Left ventricle myocardium superior (tissue), 1 donor: ENCODE results near the gene RTEL1. TPM values are rescaled to one million over a fixed set of nuclear protein-coding genes. Genes with fewer than 3 reads are reported as not detected.

Experiments
- ATAC-seq: fragments of 200-7000 bp; cut with Tn5 transposase; one replicate; pipeline ENCODE4 v1.9.1; 2020; ENCODE audit warnings: mild to moderate bottlenecking, moderate library complexity
- DNase-seq: peaks from one replicate; pipeline ENCODE4 v3.0.0-alpha.2; 2020
- intact Hi-C: fragments of 100-400 bp; cut with micrococcal nuclease; formaldehyde crosslinking; loops from one replicate; pipeline ENCODE4 v1.11.0; 2022
- total RNA-seq: library from RNA; stranded (reverse); fragmentation: NEBNext Ultra II Directional; extraction: Animal tissue kit (Norgen Biotek cat#: 25700); gene quantifications from one replicate; pipeline ENCODE4 v1.2.1, GENCODE V29; 2021
- donor health status: DM: no; HTN: yes; CAD: no; lungs with severe emphysema.

Gene RTEL1
- total RNA-seq, 1 donor from 2014 or later, result 9.9 TPM

DNA sequence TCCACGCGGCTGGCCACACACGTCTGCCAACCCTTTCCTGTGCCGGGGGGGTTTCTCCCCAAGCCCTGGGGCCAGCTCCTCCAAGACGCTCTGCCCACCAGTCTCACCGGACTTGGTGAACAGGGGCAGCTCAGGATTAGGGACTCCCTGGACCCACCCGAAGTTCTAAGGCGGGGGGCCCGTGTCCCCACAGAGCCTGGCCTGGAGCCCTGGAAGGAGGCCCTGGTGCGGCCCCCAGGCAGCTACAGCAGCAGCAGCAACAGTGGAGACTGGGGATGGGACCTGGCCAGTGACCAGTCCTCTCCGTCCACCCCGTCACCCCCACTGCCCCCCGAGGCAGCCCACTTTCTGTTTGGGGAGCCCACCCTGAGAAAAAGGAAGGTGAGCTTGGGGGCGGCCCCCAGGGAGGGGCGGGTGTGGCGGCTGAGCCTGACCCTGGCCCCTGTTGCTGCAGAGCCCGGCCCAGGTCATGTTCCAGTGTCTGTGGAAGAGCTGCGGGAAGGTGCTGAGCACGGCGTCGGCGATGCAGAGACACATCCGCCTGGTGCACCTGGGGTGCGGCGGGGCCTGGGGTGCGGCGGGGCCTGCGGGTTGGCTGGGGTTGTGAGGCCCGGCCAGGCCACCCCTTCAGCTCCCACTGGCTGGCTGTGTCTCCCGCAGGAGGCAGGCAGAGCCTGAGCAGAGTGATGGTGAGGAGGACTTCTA is 83.7 kb downstream of the RTEL1 start:
- intact Hi-C loops, result no loop called here
- no peak for ATAC-seq
- DNase-seq, result no peak

DNA sequence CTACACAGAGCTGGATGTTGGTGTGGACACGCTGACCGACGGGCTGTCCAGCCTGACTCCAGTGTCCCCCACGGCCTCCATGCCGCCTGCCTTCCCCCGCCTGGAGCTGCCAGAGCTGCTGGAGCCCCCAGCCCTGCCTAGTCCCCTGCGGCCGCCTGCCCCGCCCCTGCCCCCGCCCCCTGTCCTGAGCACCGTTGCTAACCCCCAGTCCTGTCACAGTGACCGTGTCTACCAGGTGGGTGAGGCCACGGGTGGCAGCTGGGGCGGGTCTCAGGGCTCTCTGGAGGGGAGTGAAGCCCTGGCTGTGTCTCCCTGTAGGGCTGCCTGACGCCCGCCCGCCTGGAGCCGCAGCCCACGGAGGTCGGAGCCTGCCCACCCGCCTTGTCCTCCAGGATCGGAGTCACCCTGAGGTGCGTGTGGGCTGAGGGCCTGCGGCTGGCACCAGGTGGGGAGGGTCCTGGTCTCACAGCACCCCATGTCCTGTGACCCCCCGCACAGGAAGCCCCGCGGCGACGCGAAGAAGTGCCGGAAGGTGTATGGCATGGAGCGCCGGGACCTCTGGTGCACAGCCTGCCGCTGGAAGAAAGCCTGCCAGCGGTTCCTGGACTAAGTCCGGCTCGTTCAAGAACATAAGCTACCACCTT is 84.4 kb downstream of the RTEL1 start:
- intact Hi-C loops, result no loop called here
- no peak for ATAC-seq
- DNase-seq, result no peak

DNA sequence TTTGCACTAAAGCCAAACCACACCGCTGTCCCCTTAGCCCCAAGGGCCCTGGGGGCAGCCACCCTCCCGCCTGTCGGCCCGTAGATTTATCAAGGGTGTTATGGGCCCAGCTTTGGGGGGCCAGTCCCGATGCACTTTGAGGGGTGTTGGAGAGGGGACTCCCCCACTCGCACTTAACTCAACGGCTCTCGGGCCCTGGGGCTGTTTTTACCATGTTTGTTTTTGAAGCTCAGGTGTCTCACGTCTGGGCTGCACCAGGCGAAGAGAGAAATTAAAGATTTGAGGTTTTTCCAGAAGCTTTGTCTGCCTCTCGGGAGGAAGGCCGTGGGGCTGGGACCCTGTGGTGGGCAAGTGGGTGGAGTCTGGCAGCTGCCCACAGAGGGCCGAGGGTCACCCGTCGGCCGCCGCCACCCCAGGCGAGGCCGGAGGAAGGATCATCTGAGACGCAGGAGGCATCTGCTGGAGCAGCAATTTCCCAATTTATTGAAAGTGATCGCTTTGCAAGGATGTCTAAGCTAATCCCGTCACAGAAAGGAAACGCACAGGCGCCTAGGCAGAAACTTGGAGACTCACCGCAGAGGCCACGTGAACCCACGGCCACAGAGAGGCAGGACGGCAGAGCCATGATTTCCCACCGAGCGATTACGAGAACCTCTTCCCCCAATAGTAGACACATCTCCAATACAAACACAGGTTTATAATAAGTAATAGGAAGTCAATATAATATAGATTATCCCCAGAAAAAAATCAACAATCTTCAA is 85.3 kb downstream of the RTEL1 start:
- intact Hi-C loops, result no loop called here

DNA sequence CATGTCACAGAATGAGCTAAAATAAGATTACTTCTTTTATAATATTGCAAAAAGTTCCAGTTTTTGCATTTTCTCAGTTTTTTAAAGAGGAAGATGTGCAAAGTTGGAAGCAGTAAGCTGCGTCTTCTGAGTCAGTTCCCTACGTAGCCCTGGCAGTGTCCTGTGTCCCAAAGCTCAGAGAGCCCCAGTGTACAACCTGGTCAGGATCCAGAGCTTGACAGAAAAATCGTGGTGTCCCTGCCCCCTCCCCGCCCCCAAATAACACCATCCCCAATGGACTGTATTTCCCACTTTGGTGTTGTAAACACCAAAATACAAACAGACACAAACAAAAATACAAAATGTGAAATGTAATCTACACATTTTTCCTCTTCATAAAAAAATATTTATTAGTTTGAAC is 86.0 kb downstream of the RTEL1 start:
- DNase-seq (no peak), ATAC-seq (no peak)
- intact Hi-C loops, result no loop called here

More for the DNA sequence above, 85.3 kb downstream of the RTEL1 start:
- no peak for DNase-seq
- no peak for ATAC-seq

DNA sequence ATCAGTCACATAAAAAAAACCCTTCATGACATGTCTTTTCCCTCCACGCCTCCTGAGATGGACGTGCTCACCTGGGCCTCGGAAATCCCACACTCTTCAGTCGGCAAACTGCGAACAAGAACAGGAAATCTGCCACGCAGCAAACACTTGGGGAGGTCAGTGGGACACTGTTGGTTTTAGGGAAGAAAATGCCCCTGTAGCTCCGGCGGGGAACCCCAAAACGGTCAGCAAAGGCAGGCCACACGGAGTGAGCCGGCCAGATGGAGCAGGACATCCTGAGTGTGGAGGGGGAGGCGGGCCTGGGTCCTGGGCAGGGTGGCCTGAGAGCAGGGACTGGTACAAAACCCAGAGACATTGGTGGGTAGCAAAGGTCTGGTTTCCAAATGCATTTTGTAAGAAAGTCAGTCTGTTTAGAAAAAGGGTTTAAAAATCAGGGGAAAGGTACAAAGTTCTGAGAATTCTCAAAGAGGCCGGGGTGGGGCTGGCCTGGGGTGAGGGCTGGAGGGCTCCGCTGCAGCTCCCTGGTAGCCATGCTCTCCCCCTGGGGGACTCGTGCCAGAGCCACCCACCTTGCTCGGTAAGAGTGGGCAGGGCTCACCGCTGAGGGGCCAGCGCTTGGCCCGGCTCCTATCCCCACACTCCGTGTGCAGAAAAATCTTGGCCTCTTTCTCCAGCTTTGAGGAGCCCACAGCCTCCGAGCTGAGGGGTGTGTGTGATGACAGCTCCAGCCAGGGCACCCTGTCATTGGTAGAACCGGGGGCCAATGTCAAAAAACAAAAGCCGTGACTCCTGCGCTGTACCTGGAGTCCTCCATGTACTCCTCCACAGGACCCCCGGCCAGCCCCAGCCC is 86.7 kb downstream of the RTEL1 start:
- DNase-seq (no peak), ATAC-seq (no peak)
- intact Hi-C loops, result no loop called here

DNA sequence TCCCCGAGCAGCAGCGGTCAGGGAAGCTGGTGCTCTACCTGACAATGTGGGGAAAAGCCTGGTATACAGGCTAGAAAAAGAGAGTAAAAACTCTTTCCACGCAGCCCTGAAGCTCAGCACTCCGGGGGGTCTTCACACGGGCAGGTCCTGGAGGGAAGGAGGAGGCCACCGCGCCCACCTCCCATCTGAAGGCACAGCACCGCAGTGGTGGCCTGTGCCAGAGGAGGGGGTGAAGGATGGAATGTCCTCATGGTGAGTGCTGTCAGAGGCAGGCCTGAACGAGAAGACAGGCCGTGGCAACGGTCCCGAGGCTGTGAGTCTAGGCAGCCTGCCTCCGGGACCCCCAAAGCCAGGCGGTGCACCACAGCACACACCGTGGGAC is 87.3 kb downstream of the RTEL1 start:
- intact Hi-C loops, result no loop called here
- no peak for DNase-seq
- no peak for ATAC-seq

Other genes with a start within 250 kb of the RTEL1 start
- gene KCNQ2, start 185.7 kb upstream of the RTEL1 start, total RNA-seq, result 0.52 TPM
- gene EEF1A2, start 159.2 kb upstream of the RTEL1 start, total RNA-seq, result 1,346 TPM
- 307 TPM for gene PPDPF, start 137.5 kb upstream of the RTEL1 start, total RNA-seq
- gene PTK6, start 120.9 kb upstream of the RTEL1 start, total RNA-seq, result not detected
- gene SRMS, start 110.6 kb upstream of the RTEL1 start, total RNA-seq, result not detected
- 0.15 TPM for gene FNDC11, start 104.2 kb upstream of the RTEL1 start, total RNA-seq
- gene HELZ2, start 84.1 kb upstream of the RTEL1 start, total RNA-seq, result 13.2 TPM
- gene GMEB2, start 31.2 kb upstream of the RTEL1 start, total RNA-seq, result 5.9 TPM
- 5.5 TPM for gene STMN3, start 4.9 kb upstream of the RTEL1 start, total RNA-seq
- 0.64 TPM for gene TNFRSF6B, start 38.3 kb downstream of the RTEL1 start, total RNA-seq
- gene ARFRP1, start 49.7 kb downstream of the RTEL1 start, total RNA-seq, result 46.5 TPM
- gene ZGPAT, start 49.7 kb downstream of the RTEL1 start, total RNA-seq, result 16.2 TPM
- 2.7 TPM for gene LIME1, start 78.4 kb downstream of the RTEL1 start, total RNA-seq
- 104 TPM for gene SLC2A4RG, start 81.5 kb downstream of the RTEL1 start, total RNA-seq
- 13.1 TPM for gene ZBTB46, start 173.0 kb downstream of the RTEL1 start, total RNA-seq
- not detected for gene ABHD16B, start 203.2 kb downstream of the RTEL1 start, total RNA-seq
- 78.0 TPM for gene TPD52L2, start 207.0 kb downstream of the RTEL1 start, total RNA-seq
- gene DNAJC5, start 236.8 kb downstream of the RTEL1 start, total RNA-seq, result 47.3 TPM